ENCODE data around the gene CDC14B. TPM values are rescaled to one million over a fixed set of nuclear protein-coding genes. Genes with fewer than 3 reads are reported as not detected.
A peak's percentile ranks its signal among the peaks of the same experiment; 100 is the strongest.

Gene CDC14B
- polyA plus RNA-seq, 1 donor from 2014 or later, result 7.0 TPM

DNA sequence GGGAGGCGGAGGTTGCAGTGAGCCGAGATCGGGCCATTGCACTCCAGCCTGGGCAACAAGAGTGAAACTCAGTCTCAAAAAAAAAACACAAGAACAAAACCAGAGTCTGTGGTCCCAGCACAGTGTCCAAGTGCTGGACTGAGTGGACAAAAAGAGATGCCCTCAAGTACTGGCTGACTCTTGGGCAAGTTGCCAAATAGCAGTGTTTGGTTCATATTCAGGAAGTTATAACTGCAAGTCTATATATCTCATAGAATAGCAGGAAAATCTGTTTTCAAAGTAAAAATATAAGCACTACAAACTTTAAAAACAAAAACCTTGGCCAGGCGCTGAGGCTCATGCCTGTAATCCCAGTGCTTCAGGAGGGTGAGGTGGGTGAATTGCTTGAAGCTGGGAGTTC, 162.4 kb downstream of the CDC14B start:
- H4K20me1 ChIP-seq (ENCODE audit: insufficient read depth), result no peaks in the 10 kb centered on the region

DNA sequence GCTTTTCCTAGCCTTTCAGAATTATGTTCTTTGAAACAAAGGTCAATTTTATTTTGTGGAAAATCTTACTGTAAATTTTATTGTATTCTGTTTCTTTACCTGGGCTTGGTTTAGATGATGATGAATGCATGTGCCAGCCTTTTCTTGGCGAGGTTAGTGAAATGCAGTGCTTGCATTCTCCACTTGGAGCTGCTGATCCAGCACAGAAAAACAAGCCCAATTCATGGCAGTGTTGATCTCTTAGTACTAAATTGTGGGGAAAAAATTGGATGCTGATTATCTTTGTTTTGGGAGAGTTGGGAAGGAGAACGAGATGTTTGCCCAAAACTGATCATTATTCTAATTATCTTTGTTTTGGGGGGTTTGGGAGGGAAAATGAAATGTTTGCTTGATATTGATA, 166.0 kb downstream of the CDC14B start:
- H4K20me1 ChIP-seq (ENCODE audit: insufficient read depth), result no peaks in the 10 kb centered on the region
- H3K4me2 ChIP-seq (ENCODE audit: low read length), result no peak overlapping the region
- H3K4me3 ChIP-seq (ENCODE audit: low read length), result no peak overlapping the region
- no peaks in the 10 kb centered on the region for H3K27me3 ChIP-seq (ENCODE audit: insufficient read depth, low read depth, low read length)
- no peak overlapping the region for H3K27ac ChIP-seq (ENCODE audit: low read length)
- H3K79me2 ChIP-seq (replicated peaks; ENCODE audit: insufficient read depth, low read length), result peaks cover 7% of the 10 kb centered on the region
- TF ChIP-seq EP300 (conservative IDR thresholded peaks at IDR 0.05; ENCODE audit: poor library complexity, severe bottlenecking) (no peak), MXI1 (conservative IDR thresholded peaks at IDR 0.05; ENCODE audit: poor library complexity, severe bottlenecking) (no peak), TAF1 (IDR thresholded peaks at IDR 0.05; ENCODE audit: low read depth) (no peak), RAD21 (conservative IDR thresholded peaks at IDR 0.05) (peak; percentile 59), SMC3 (conservative IDR thresholded peaks at IDR 0.05; ENCODE audit: poor library complexity) (peak; percentile 59), EZH2 (IDR thresholded peaks at IDR 0.05; ENCODE audit: borderline replicate concordance, insufficient read depth, low read length, poor library complexity, severe bottlenecking) (no peak)
- TF ChIP-seq, protein P1, sequence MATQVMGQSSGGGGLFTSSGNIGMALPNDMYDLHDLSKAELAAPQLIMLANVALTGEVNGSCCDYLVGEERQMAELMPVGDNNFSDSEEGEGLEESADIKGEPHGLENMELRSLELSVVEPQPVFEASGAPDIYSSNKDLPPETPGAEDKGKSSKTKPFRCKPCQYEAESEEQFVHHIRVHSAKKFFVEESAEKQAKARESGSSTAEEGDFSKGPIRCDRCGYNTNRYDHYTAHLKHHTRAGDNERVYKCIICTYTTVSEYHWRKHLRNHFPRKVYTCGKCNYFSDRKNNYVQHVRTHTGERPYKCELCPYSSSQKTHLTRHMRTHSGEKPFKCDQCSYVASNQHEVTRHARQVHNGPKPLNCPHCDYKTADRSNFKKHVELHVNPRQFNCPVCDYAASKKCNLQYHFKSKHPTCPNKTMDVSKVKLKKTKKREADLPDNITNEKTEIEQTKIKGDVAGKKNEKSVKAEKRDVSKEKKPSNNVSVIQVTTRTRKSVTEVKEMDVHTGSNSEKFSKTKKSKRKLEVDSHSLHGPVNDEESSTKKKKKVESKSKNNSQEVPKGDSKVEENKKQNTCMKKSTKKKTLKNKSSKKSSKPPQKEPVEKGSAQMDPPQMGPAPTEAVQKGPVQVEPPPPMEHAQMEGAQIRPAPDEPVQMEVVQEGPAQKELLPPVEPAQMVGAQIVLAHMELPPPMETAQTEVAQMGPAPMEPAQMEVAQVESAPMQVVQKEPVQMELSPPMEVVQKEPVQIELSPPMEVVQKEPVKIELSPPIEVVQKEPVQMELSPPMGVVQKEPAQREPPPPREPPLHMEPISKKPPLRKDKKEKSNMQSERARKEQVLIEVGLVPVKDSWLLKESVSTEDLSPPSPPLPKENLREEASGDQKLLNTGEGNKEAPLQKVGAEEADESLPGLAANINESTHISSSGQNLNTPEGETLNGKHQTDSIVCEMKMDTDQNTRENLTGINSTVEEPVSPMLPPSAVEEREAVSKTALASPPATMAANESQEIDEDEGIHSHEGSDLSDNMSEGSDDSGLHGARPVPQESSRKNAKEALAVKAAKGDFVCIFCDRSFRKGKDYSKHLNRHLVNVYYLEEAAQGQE (IDR thresholded peaks at IDR 0.05; ENCODE audit: borderline replicate concordance), result no peak
- TF ChIP-seq, protein P2, sequence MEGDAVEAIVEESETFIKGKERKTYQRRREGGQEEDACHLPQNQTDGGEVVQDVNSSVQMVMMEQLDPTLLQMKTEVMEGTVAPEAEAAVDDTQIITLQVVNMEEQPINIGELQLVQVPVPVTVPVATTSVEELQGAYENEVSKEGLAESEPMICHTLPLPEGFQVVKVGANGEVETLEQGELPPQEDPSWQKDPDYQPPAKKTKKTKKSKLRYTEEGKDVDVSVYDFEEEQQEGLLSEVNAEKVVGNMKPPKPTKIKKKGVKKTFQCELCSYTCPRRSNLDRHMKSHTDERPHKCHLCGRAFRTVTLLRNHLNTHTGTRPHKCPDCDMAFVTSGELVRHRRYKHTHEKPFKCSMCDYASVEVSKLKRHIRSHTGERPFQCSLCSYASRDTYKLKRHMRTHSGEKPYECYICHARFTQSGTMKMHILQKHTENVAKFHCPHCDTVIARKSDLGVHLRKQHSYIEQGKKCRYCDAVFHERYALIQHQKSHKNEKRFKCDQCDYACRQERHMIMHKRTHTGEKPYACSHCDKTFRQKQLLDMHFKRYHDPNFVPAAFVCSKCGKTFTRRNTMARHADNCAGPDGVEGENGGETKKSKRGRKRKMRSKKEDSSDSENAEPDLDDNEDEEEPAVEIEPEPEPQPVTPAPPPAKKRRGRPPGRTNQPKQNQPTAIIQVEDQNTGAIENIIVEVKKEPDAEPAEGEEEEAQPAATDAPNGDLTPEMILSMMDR (IDR thresholded peaks at IDR 0.05; ENCODE audit: poor library complexity, severe bottlenecking), result peak; percentile 65
- no peaks in the 10 kb centered on the region for H3K36me3 ChIP-seq (ENCODE audit: insufficient read depth, low read length)
- H3K9ac ChIP-seq (ENCODE audit: low read length), result no peak overlapping the region
- no peaks in the 10 kb centered on the region for H3K9me3 ChIP-seq (ENCODE audit: low read length)
- H3K9me2 ChIP-seq (ENCODE audit: insufficient read depth, low read length), result no peaks in the 10 kb centered on the region
- H3F3A ChIP-seq (ENCODE audit: insufficient read depth, low read length, poor library complexity, severe bottlenecking), result no peaks in the 10 kb centered on the region
- no peak overlapping the region for H2AFZ ChIP-seq (ENCODE audit: low read depth, low read length)

More for the DNA sequence above, 162.4 kb downstream of the CDC14B start:
- H3K27me3 ChIP-seq (ENCODE audit: insufficient read depth, low read depth, low read length), result no peaks in the 10 kb centered on the region
- no peak overlapping the region for H2AFZ ChIP-seq (ENCODE audit: low read depth, low read length)
- H3K79me2 ChIP-seq (replicated peaks; ENCODE audit: insufficient read depth, low read length), result peaks cover 4% of the 10 kb centered on the region
- no peak overlapping the region for H3K27ac ChIP-seq (ENCODE audit: low read length)
- no peaks in the 10 kb centered on the region for H3K9me3 ChIP-seq (ENCODE audit: low read length)
- no peak overlapping the region for H3K4me2 ChIP-seq (ENCODE audit: low read length)
- no peaks in the 10 kb centered on the region for H3K9me2 ChIP-seq (ENCODE audit: insufficient read depth, low read length)
- TF ChIP-seq SMC3 (conservative IDR thresholded peaks at IDR 0.05; ENCODE audit: poor library complexity) (no peak), TAF1 (IDR thresholded peaks at IDR 0.05; ENCODE audit: low read depth) (no peak), EZH2 (IDR thresholded peaks at IDR 0.05; ENCODE audit: borderline replicate concordance, insufficient read depth, low read length, poor library complexity, severe bottlenecking) (no peak), POLR2AphosphoS5 (IDR thresholded peaks at IDR 0.05) (no peak)
- TF ChIP-seq, protein P1 (IDR thresholded peaks at IDR 0.05; ENCODE audit: borderline replicate concordance), result no peak
- H3K4me3 ChIP-seq (ENCODE audit: low read length), result no peak overlapping the region
- H3K9ac ChIP-seq (ENCODE audit: low read length), result no peak overlapping the region
- H3K36me3 ChIP-seq (ENCODE audit: insufficient read depth, low read length), result no peaks in the 10 kb centered on the region
- no peaks in the 10 kb centered on the region for H3F3A ChIP-seq (ENCODE audit: insufficient read depth, low read length, poor library complexity, severe bottlenecking)

Data from neural cell (in vitro differentiated cells).